GM23338 (cell line): ENCODE measurements around the gene DCDC1. TPM values are rescaled to one million over a fixed set of nuclear protein-coding genes. Genes with fewer than 3 reads are reported as not detected.

Experiments used
- ATAC-seq: fragments of 200-7000 bp; cut with Tn5 transposase; 3 replicates; pipeline ENCODE4 v1.9.1; 2020
- DNase-seq: peaks from one replicate; pipeline ENCODE4 v3.0.0-alpha.2; 2015; ENCODE audit warnings: low spot score
- H2AFZ ChIP-seq: fragments of 200-600 bp; sonication (generic); 2 replicates; pipeline ENCODE4 v1.8.0; 2016; ENCODE audit warnings: antibody characterized with exemption, mild to moderate bottlenecking, moderate library complexity
- H3F3A ChIP-seq: fragments of 200-600 bp; sonication (generic); replicated peaks from 2 replicates; pipeline ENCODE4 v1.8.0; 2017; ENCODE audit warnings: antibody characterized with exemption, mixed run types, low read depth
- H3K27ac ChIP-seq: fragments of 200-600 bp; sonication (generic); 2 replicates; pipeline ENCODE4 v1.6.1; 2016; ENCODE audit warnings: low read depth
- H3K27me3 ChIP-seq: fragments of 200-600 bp; sonication (generic); 2 replicates; pipeline ENCODE4 v1.8.0; 2016; ENCODE audit warnings: mild to moderate bottlenecking, mixed run types, moderate library complexity; ENCODE audit not compliant: insufficient read depth
- H3K36me3 ChIP-seq: fragments of 200-600 bp; sonication (generic); 2 replicates; pipeline ENCODE4 v1.8.0; 2016; ENCODE audit warnings: mild to moderate bottlenecking; ENCODE audit not compliant: insufficient read depth
- H3K4me1 ChIP-seq: fragments of 200-600 bp; sonication (generic); 2 replicates; pipeline ENCODE4 v1.8.0; 2016; ENCODE audit warnings: mild to moderate bottlenecking, moderate library complexity; ENCODE audit not compliant: insufficient read depth
- H3K4me2 ChIP-seq: fragments of 200-600 bp; sonication (generic); 2 replicates; pipeline ENCODE4 v1.7.1; 2017; ENCODE audit warnings: mixed run types
- H3K4me3 ChIP-seq: fragments of 200-600 bp; sonication (generic); 2 replicates; pipeline ENCODE4 v1.6.1; 2016; ENCODE audit warnings: mixed run types
- H3K79me2 ChIP-seq: fragments of 200-600 bp; sonication (generic); replicated peaks from 2 replicates; pipeline ENCODE4 v1.8.0; 2017; ENCODE audit warnings: mild to moderate bottlenecking; ENCODE audit not compliant: insufficient read depth
- H3K9me2 ChIP-seq: fragments of 200-600 bp; sonication (generic); 2 replicates; pipeline ENCODE4 v1.8.0; 2017; ENCODE audit not compliant: insufficient read depth
- H4K20me1 ChIP-seq: fragments of 200-600 bp; sonication (generic); replicated peaks from 2 replicates; pipeline ENCODE4 v1.8.0; 2017; ENCODE audit warnings: mild to moderate bottlenecking; ENCODE audit not compliant: insufficient read depth
- H3K27ac Mint-ChIP-seq: 2 replicates; pipeline ENCODE4 v1.8.0; 2020; ENCODE audit warnings: inconsistent platforms, mild to moderate bottlenecking, moderate library complexity, mixed read lengths
- H3K27me3 Mint-ChIP-seq: 3 replicates; pipeline ENCODE4 v1.8.0; 2022; ENCODE audit warnings: low read depth, mild to moderate bottlenecking, moderate library complexity, mixed read lengths, inconsistent platforms; ENCODE audit not compliant: insufficient read depth, poor library complexity
- H3K36me3 Mint-ChIP-seq: 3 replicates; pipeline ENCODE4 v1.8.0; 2021; ENCODE audit warnings: low read depth, mild to moderate bottlenecking, inconsistent platforms, moderate library complexity, mixed read lengths
- H3K4me1 Mint-ChIP-seq: 3 replicates; pipeline ENCODE4 v1.8.0; 2020; ENCODE audit warnings: mild to moderate bottlenecking, inconsistent platforms, mixed read lengths
- H3K4me3 Mint-ChIP-seq: 3 replicates; pipeline ENCODE4 v1.8.0; 2021; ENCODE audit warnings: moderate library complexity, mild to moderate bottlenecking, inconsistent platforms, mixed read lengths
- H3K9me3 Mint-ChIP-seq: 3 replicates; pipeline ENCODE4 v1.8.0; 2020; ENCODE audit warnings: moderate library complexity, mild to moderate bottlenecking, inconsistent platforms, mixed read lengths
- CREB1 ChIP-seq: fragments of 250-450 bp; sonication (Bioruptor Pico); IDR thresholded peaks from 2 replicates; pipeline ENCODE4 v1.5.0; 2020; ENCODE audit warnings: low read depth, mild to moderate bottlenecking, moderate library complexity
- NANOG ChIP-seq: IDR thresholded peaks from 2 replicates; pipeline ENCODE4 v1.6.1; 2016; ENCODE audit warnings: antibody characterized with exemption, borderline replicate concordance
- POLR2AphosphoS5 ChIP-seq: IDR thresholded peaks from 2 replicates; pipeline ENCODE4 v1.6.1; 2016; ENCODE audit warnings: antibody characterized with exemption, low read depth
- REST ChIP-seq: IDR thresholded peaks from one replicate; pipeline ENCODE4 v1.6.1; 2018; ENCODE audit warnings: antibody characterized with exemption; ENCODE audit not compliant: unreplicated experiment
- ZNF114 ChIP-seq: fragments of 250-450 bp; sonication (Bioruptor Pico); IDR thresholded peaks from 2 replicates; pipeline ENCODE4 v1.5.0; 2020; ENCODE audit warnings: mild to moderate bottlenecking, moderate library complexity
- ZNF331 ChIP-seq: fragments of 250-450 bp; sonication (Bioruptor Pico); IDR thresholded peaks from 2 replicates; pipeline ENCODE4 v1.5.0; 2020; ENCODE audit warnings: low read depth, mild to moderate bottlenecking, moderate library complexity
- ZNF462 ChIP-seq: fragments of 250-450 bp; sonication (Bioruptor Pico); IDR thresholded peaks from 2 replicates; pipeline ENCODE4 v1.5.0; 2020; ENCODE audit warnings: mild to moderate bottlenecking, moderate library complexity
- polyA plus RNA-seq: library from polyadenylated mRNA; unstranded; fragments of >200 nt; fragmentation: Nextera tagmentation; extraction: Ambion mirVana; gene quantifications from 2 replicates; pipeline ENCODE4 v1.2.1, GENCODE V29; 2016
- total RNA-seq: library from RNA; depleted of rRNA; stranded (reverse); fragments of >200 nt; shearing (Covaris generic); gene quantifications from 2 replicates; pipeline ENCODE4 v1.2.3, GENCODE V29; 2014

Gene DCDC1
- total and polyA plus RNA-seq, 2 experiments from 2014 or later: 0.56 to 0.58 TPM

DNA sequence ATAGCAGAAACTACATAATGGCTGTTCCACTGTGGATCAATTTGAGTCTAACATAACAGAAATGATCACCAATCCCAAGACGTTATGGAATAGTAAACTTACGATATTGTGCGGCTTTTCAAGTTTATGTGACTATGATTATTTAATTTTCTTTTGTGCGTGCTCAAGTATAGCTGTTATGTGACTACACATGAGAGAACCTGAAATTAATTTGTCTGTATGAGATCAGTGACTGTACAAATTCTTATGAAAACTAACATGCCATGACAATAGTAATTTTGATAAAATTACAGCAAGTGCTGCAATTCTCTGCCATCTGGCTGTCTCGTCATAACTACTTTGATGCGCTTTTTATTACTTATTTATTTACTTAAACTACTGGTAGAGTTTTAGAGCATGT, 343.2 kb downstream of the DCDC1 start (continued):
- TF ChIP-seq ZNF462: no peak
- no peak for TF ChIP-seq POLR2AphosphoS5
- TF ChIP-seq NANOG: no peak
- TF ChIP-seq ZNF114 (CRISPR knock-in tag): no peak
- TF ChIP-seq CREB1 (CRISPR knock-in tag): no peak
- no peak for TF ChIP-seq REST

DNA sequence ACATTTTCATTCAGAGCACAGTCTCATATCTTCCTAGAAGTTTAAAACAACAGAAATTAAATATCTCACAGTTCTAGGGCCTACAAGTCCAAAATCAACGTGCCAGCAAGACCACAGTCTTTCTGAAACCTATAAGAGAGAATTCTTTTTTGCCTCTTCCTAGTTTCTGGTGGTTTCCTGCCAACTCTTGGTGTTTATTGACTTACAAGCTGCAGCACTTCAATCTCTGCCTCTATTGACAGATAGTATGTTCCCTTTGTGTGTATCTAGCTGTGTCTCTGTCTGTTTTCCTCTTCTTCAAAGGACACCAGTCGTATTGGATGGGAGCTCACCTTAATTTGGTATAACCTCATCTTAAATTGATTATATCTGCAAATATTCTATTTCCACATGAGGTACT, 347.5 kb downstream of the DCDC1 start:
- H2AFZ ChIP-seq: peak overlapping the region; percentile 33
- H3K27ac ChIP-seq: no peak overlapping the region
- H3F3A ChIP-seq: no peaks in the 10 kb centered on the region
- Mint-ChIP-seq H3K4me3 (no peak overlapping the region), H3K27ac (peak overlapping the region; percentile 39; the same call in 1 of the 2 replicates), H3K27me3 (no peaks in the 10 kb centered on the region), H3K9me3 (no peaks in the 10 kb centered on the region), H3K4me1 (peaks cover 7% of the 10 kb centered on the region; the same call in 2 of the 3 replicates), H3K36me3 (no peaks in the 10 kb centered on the region)
- no peaks in the 10 kb centered on the region for H3K79me2 ChIP-seq
- H4K20me1 ChIP-seq: no peaks in the 10 kb centered on the region
- no peak overlapping the region for H3K4me3 ChIP-seq
- ATAC-seq (no peak), DNase-seq (no peak)
- H3K27me3 ChIP-seq: no peaks in the 10 kb centered on the region
- H3K36me3 ChIP-seq: no peaks in the 10 kb centered on the region
- TF ChIP-seq ZNF114 (CRISPR knock-in tag): no peak
- no peak for TF ChIP-seq POLR2AphosphoS5
- TF ChIP-seq REST: no peak
- no peak for TF ChIP-seq ZNF331 (CRISPR knock-in tag)
- no peak for TF ChIP-seq CREB1 (CRISPR knock-in tag)
- H3K4me2 ChIP-seq: no peak overlapping the region
- no peaks in the 10 kb centered on the region for H3K4me1 ChIP-seq
- no peaks in the 10 kb centered on the region for H3K9me2 ChIP-seq
